HG03469 (cell line): ENCODE results near the gene RNF4.
A peak's percentile ranks its signal among the peaks of the same experiment; 100 is the strongest.
"Not testable (repeated sequence)": the region's sequence is repeated elsewhere in the genome, so short reads cannot be mapped to it uniquely, and the experiment has no call there.

ENCODE experiments used
- ATAC-seq: cut with Tn5 transposase; IDR thresholded peaks from one replicate; pipeline ENCODE4 v1.9.1; 2021; ENCODE audit warnings: mild to moderate bottlenecking, moderate library complexity, moderate number of reproducible peaks; ENCODE audit not compliant: unreplicated experiment

RNF4 gene, protein sequence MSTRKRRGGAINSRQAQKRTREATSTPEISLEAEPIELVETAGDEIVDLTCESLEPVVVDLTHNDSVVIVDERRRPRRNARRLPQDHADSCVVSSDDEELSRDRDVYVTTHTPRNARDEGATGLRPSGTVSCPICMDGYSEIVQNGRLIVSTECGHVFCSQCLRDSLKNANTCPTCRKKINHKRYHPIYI

GRCh38 chr4:2468456-2469191 lies at the start of gene RNF4:
Gene RNF4 (plus strand): TSS chr4:2469106. CDS start chr4:2490494, 21,388 bp downstream.
- peak; percentile 59 for ATAC-seq

- ATAC-seq: no peak
Observed at GRCh38 chr4:2419814-2420213, 49.1 kb upstream of the RNF4 start.

DNA sequence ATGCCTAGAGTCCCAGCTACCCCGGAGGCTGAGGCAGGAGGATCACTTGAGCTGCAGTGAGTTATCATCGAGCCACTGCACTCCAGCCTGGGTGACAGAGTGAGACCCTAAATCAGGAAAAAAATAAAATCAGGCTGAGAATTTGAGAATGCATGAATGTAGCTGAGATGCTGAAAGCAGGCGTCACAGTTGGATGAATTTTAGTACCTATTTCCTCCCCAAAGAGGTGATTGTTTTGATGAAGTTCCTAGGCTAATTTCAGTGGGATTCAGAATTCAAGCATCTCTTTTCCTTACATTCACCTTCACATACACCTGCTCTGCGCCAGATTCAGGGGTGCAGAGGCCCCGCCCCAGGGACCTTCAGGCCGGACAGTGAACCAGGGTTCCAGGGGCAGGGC lies 47.0 kb upstream of the RNF4 start:
- no peak for ATAC-seq

DNA sequence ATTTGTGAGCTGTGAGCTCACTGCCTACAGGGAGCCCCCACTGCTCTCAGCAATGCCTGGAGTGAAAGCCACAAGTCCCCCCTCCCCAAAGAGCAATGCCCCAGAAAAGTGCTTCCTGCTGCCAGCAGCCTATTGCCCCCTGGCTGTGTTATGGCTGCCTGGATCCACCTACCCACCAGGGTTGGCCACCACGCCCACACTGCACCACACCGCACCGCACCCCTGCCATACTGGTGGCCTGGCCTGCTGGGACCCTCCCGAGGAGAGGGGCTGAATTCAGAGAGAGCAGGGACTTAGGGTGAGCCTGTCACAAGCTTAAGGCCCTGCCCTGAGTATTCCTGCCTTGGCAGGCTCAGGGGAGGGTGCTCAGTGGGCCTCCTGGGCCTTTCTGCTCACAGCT lies 45.8 kb upstream of the RNF4 start:
- ATAC-seq: no peak

- ATAC-seq: no peak
Observed at GRCh38 chr4:2423695-2424094, 45.2 kb upstream of the RNF4 start.

GRCh38 chr4:2424581-2424980 lies 44.3 kb upstream of the RNF4 start:
- no peak for ATAC-seq

DNA sequence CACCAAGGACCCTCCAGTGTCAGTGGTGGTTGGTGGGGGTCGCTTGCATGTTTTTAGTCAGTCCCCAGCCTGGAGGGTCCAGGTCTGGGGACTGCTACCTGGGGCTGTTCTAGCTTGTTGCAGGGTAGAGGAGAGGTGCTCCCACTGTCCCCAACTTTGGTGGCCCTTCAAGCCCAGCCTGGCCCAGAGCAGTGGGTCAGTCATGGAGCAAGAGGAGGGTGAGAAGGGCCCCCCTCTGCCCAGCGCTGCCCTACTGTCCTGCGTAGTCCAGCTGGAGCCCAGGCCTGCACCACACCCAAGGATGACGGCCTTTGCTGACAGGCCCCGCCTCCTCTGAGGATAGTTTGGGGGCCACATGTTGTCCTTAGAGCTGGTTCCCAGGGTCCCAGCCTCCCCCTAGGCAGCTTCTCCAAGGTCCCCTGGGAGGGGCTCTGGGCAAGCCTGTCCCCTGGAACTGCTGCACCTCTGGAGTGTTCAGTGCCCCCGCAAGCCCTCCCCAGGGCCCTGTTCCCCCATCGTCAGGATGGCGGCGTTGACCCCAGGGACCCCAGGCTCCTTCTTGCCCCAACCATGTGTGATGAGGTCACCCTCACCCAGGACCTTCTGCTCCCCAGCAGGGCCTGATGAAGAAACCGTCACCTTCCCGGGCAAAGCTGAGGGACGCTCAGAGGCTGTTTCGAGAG lies 43.4 kb upstream of the RNF4 start:
- no peak for ATAC-seq

- no peak for ATAC-seq
Observed at GRCh38 chr4:2426069-2426397, 42.9 kb upstream of the RNF4 start.

GRCh38 chr4:2426711-2427275 lies 42.1 kb upstream of the RNF4 start:
- no peak for ATAC-seq

- no peak for ATAC-seq
Observed at GRCh38 chr4:2427383-2428334, 41.2 kb upstream of the RNF4 start.

- ATAC-seq: no peak
Observed at GRCh38 chr4:2428496-2429213, 40.3 kb upstream of the RNF4 start.

DNA sequence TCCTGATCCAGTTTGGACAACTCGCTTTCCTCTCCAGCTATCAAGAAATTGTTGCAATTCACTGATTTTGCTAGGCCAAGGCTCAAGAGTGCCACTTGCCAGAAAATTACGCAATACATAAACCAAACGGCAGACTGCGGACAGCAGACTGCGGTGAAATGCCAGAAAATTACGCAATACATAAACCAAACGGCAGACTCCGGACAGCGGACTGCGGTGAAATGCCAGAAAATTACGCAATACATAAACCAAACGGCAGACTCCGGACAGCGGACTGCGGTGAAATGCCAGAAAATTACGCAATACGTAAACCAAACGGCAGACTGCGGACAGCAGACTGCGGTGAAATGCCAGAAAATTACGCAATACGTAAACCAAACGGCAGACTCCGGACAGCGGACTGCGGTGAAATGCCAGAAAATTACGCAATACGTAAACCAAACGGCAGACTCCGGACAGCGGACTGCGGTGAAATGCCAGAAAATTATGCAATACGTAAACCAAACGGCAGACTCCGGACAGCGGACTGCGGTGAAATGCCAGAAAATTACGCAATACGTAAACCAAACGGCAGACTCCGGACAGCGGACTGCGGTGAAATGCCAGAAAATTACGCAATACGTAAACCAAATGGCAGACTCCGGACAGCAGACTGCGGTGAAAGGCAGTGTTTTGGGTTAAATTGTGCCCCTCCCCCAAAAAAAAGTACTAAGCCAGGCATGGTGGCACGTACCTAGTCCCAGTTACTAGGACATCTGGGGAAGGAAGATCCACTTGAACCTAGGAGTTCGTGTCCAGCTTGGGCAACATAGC lies 38.8 kb upstream of the RNF4 start:
- ATAC-seq: not testable (repeated sequence)

- ATAC-seq: no peak
Observed at GRCh38 chr4:2432004-2432403, 36.9 kb upstream of the RNF4 start.

DNA sequence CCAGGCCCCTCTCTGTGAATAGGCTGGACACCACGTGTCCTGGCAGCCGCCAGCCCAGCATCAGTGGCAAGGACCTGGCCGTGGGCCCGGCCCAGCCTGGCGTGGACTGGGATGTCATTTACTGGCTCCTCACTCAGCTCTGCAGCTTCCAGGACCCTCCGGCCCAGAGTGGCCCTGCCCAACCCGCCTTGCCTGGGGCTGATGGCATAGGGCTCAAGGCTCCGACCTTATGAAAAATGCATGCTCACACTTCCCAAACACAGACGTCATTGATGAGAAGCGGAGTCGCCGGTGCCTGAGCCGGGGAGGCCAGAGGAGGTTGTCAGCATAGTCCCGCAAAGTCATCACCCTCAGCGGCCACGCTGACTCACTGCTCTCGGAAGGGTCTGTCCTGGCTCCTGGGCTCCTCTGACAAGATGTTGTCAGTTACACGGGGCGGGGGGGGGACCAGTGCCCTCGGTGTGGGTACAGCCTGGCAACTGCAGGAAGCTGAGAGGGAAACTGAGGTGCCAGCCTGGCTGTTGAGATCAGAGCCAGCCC lies 35.8 kb upstream of the RNF4 start:
- no peak for ATAC-seq

GRCh38 chr4:2433609-2434350 lies 35.1 kb upstream of the RNF4 start:
- ATAC-seq: no peak

- ATAC-seq: no peak
Observed at GRCh38 chr4:2434420-2434819, 34.5 kb upstream of the RNF4 start.

DNA sequence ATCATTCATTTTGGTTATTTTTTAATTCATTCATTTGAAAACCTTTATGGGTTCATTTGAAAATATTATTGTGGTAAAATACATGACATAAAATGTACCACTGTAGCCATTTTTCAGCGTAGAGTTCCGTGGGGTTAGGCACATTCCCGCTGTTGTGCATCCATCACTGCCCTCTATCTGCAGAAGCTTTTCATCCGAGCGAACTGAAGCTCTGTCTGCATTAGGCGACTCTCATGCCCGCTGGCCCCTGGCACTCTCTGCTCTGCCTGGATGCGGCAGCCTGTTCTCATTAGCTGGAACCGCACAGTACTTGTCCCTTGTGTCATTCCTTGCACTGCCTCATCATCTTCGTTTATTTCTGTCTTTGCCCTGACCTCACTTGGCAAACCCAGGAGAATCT lies 32.6 kb upstream of the RNF4 start:
- no peak for ATAC-seq

DNA sequence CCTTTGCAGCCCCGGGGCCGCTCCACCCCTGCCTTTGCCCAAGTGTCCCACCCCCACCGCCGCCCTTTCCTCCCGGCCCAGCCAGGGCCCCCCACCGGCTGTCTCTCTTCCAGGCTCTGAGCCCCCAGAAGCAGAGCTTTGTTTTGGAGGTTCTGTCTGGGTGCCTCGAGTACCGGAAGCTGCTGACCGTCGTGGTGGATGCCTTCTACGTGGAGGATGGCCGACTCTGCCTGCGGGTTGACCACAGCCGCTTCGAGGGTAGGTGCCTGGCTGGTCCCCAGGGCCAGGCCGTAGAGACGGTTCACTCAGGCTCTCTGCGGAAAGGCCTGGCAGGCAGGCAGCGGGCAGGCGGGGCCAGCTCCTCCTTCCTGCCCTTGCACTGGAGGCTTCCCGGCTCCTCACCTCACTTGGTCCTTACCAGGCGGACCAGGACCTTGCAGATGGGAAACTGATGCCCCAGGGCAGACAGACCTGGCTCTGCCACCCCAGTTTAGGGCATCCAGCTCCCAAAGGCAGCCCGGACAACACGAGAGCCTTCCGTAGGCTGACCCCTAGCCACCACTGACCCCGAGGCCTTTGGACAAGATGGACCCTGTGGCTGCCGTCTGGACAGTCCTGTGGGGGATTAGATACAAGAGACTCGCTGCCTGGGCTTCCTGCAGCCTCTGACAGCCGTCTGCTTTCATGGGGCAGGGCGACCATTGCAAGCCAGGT lies 32.0 kb upstream of the RNF4 start:
- ATAC-seq: no peak
